ENCODE results near the gene COLEC12.

- no peak for TF ChIP-seq CTCF (IDR thresholded peaks at IDR 0.05; ENCODE audit: low read depth, low read length)
- TF ChIP-seq POLR2A (IDR thresholded peaks at IDR 0.05; ENCODE audit: extremely low read depth, insufficient read length) = no peak
- TF ChIP-seq MAX (IDR thresholded peaks at IDR 0.05; ENCODE audit: low read depth, low read length) = no peak
Measured at GRCh38 chr18:498931-499775, 1.3 kb downstream of the COLEC12 start.
